Naive thymus-derived CD8-positive, alpha-beta T cell (primary cell): ENCODE data around the gene POU2AF1. TPM values are rescaled to one million over a fixed set of nuclear protein-coding genes. Genes with fewer than 3 reads are reported as not detected.
"Not testable (repeated sequence)": the region's sequence is repeated elsewhere in the genome, so short reads cannot be mapped to it uniquely, and the experiment has no call there.

Experiments
- ATAC-seq, 2 donors: fragments of 150-1000 bp; cut with Tn5 transposase in 1 of 2; sonication (Bioruptor Pico), chemical (Tn5 transposase) in 1 of 2; 1 replicate in 1 of 2; 2 replicates in 1 of 2; pipeline ENCODE4 v1.10.0; 2021; ENCODE audit warnings: mild to moderate bottlenecking in 2 of 2, moderate library complexity in 2 of 2
- POLR2A ChIA-PET: fragments of 350-600 bp; sonication (Branson Sonifier 250); formaldehyde crosslinking; loops from one replicate; lab custom pipeline; 2021; ENCODE audit warnings: antibody characterized with exemption; lab: Charles Lee
- DNase-seq, 10 donors: peaks; one replicate each; pipeline versions ENCODE4 v3.0.0 to v3.0.0-alpha.2; 2020 to 2022
- H3K27ac Mint-ChIP-seq, 10 donors: one replicate each; pipeline ENCODE4 v1.8.0; 2020 to 2022; ENCODE audit warnings: mild to moderate bottlenecking in 10 of 10, mixed read lengths in 10 of 10, moderate library complexity in 4 of 10, inconsistent platforms in 1 of 10
- H3K27me3 Mint-ChIP-seq, 5 donors: one replicate each; pipeline ENCODE4 v1.8.0; 2021 to 2022; ENCODE audit warnings: mixed read lengths in 5 of 5
- H3K36me3 Mint-ChIP-seq, 3 donors: one replicate each; pipeline ENCODE4 v1.8.0; 2020 to 2022; ENCODE audit warnings: mixed read lengths in 3 of 3, mild to moderate bottlenecking in 2 of 3, inconsistent platforms in 1 of 3
- H3K4me1 Mint-ChIP-seq, 4 donors: one replicate each; pipeline ENCODE4 v1.8.0; 2021 to 2022; ENCODE audit warnings: mixed read lengths in 4 of 4
- H3K4me3 Mint-ChIP-seq, 10 donors: one replicate each; pipeline ENCODE4 v1.8.0; 2020 to 2022; ENCODE audit warnings: mild to moderate bottlenecking in 10 of 10, mixed read lengths in 10 of 10, moderate library complexity in 6 of 10, inconsistent platforms in 1 of 10
- H3K9me3 Mint-ChIP-seq, 9 donors: one replicate each; pipeline ENCODE4 v1.8.0; 2020 to 2022; ENCODE audit warnings: mixed read lengths in 9 of 9, mild to moderate bottlenecking in 3 of 9, inconsistent platforms in 1 of 9, moderate library complexity in 1 of 9
- polyA plus RNA-seq, 3 donors: library from polyadenylated mRNA; unstranded; fragments of 300-500 nt; fragmentation: Illumina TruSeq; gene quantifications; one replicate each; pipeline ENCODE4 v1.2.3, GENCODE V29; 2021
- total RNA-seq, 8 experiments: library from RNA in 2 of 8; stranded (reverse) in 2 of 8; gene quantifications; one replicate each; pipeline ENCODE4 v1.2.3 and lab custom pipeline; 2021 to 2026

Gene POU2AF1
- total and polyA plus RNA-seq, 5 experiments from 2014 or later = 0.12 to 7.2 (median 0.41) TPM

DNA sequence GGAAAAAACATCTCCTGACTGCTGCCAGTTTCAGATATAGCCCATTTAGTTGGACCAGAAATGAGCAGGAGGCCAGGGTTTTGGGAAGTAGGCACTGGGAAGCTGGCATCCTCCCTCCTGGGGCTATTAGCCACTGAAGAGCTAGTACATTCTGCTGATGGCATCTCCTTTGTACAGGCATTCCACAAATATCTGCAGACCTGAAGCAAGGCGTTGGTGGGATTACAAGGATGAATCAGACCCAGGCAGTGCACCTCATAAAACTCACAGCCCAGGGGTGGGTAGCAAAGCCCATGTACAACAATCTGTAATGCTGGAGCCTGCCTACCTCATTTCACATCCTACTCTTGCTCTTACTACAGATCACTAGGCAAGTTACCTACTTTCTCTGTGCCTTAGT, 27.5 kb upstream of the POU2AF1 start:
- ATAC-seq = no peak
- Mint-ChIP-seq H3K4me1 (peaks cover 0 to 15% (median 3%) of the 10 kb centered on the region in 4 donors), H3K4me3 (no peak overlapping the region), H3K36me3 (peaks cover 0 to 6% (median 0%) of the 10 kb centered on the region in 3 donors), H3K27ac (no peak overlapping the region), H3K9me3 (peaks cover 0 to 21% (median 2%) of the 10 kb centered on the region in 9 donors), H3K27me3 (no peaks in the 10 kb centered on the region)
- DNase-seq = no peak
- POLR2A ChIA-PET = no interaction called here

DNA sequence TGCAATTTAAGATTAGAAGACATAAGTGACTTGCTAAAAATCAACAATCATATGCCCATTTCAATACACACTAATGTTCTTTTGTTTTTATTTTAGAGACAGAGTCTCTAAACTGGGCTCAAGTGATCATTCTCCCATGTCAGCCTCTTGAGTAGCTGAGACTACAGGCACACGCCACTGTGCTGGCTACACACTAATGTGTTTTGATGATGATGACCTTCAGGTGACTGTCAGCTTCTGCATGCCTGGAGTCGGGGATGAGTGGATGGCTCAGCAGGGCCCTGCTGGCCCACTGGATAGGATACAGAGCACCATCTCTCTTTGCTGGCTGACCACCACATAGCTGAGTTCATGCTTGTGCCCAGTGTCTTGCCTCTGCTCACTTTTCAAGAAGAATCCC, 27.0 kb upstream of the POU2AF1 start:
- Mint-ChIP-seq H3K9me3 (peaks cover 0 to 21% (median 2%) of the 10 kb centered on the region in 9 donors), H3K4me1 (peaks cover 0 to 15% (median 3%) of the 10 kb centered on the region in 4 donors), H3K27ac (no peak overlapping the region), H3K4me3 (no peak overlapping the region), H3K27me3 (no peaks in the 10 kb centered on the region), H3K36me3 (peaks cover 0 to 6% (median 0%) of the 10 kb centered on the region in 3 donors)
- ATAC-seq (no peak), DNase-seq (no peak)
- POLR2A ChIA-PET = no interaction called here

DNA sequence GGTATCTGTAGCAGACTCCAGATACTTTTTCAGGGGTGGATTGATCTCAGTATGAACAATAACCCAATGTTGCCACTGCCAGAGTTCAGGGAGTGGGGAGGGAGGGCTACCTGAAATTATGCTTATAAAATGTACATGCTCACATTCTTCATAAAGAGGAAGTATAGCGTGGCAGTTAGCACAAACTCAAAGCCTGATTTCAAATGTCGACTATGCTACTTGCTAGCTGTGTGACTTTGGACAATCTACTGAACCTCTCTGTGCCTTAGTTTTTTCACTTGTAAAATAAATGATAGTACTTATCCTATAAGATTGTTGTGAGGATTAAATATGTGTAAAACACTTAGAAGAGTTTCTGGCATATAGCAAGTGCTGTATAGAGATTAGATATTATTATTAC, 26.5 kb upstream of the POU2AF1 start:
- Mint-ChIP-seq H3K36me3 (peaks cover 0 to 6% (median 0%) of the 10 kb centered on the region in 3 donors), H3K4me1 (peaks cover 0 to 17% (median 2%) of the 10 kb centered on the region in 4 donors), H3K9me3 (peaks cover 0 to 21% (median 2%) of the 10 kb centered on the region in 9 donors), H3K4me3 (no peak overlapping the region), H3K27me3 (no peaks in the 10 kb centered on the region), H3K27ac (peak overlapping the region in 1 of 10 donors; percentile 38)
- no peak for DNase-seq
- no peak for ATAC-seq
- POLR2A ChIA-PET = no interaction called here

DNA sequence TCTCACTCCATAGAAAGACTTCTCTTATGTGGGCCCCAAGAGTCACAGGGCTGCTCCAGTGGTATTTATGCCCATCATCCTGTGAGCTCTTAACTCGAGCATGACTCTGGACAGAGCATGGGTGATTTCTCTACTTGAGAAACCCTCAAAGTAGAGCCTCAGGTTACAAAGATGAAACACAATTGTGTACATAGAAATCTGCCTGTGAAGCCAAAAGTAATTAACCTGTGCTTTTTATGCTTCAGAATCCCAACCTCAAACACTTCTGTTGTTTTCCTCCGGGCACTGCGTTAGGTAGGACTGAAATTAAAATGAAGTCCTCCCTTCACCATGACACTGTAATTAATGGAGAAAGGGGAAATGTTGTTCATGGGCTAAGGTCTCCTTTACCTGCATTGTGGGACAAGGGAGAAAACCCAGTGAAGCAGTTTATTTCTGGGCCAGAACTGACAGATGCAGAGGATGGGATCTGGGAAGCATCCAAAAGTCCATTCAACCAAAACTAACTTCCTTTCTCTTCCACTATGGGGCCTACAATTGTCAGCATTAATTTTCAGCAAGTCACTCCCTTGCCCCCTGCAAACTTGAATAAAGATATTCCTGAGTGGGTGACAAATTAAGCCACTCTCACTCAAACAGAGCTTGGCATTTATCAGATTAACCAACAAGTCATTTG, 24.1 kb upstream of the POU2AF1 start:
- Mint-ChIP-seq H3K27me3 (no peaks in the 10 kb centered on the region), H3K36me3 (peaks cover 0 to 6% (median 0%) of the 10 kb centered on the region in 3 donors), H3K27ac (no peak overlapping the region), H3K4me3 (no peak overlapping the region), H3K4me1 (peaks cover 6 to 25% (median 9%) of the 10 kb centered on the region in 4 donors), H3K9me3 (peaks cover 0 to 21% (median 2%) of the 10 kb centered on the region in 9 donors)
- ATAC-seq = no peak
- POLR2A ChIA-PET = no interaction called here
- no peak for DNase-seq

DNA sequence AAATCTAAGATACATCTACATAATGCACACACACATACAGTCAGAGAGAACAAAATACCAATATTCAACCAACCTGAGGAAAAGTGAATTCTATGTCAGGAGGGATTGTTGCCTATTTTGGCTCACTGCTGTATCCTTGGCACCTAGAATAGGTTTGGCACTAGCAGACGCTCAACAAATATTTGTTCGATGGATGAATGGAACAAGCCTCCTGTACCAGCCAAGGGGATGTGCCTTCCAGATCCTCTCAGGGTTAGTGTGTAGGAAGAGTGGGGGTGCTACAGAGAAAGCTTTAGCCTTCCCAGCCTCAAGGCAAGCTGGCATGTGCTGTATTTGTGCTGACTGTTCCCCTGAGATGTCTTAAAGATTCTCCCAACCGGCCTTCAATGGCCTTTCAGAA, 23.3 kb upstream of the POU2AF1 start:
- no peak overlapping the region for H3K4me3 Mint-ChIP-seq
- H3K9me3 Mint-ChIP-seq = peaks cover 0 to 21% (median 2%) of the 10 kb centered on the region in 9 donors
- ATAC-seq = no peak
- peak overlapping the region in 1 of 10 donors; percentile 20 for H3K27ac Mint-ChIP-seq
- H3K4me1 Mint-ChIP-seq = peaks cover 6 to 32% (median 9%) of the 10 kb centered on the region in 4 donors
- no peaks in the 10 kb centered on the region for H3K27me3 Mint-ChIP-seq
- DNase-seq = no peak
- peaks cover 0 to 6% (median 0%) of the 10 kb centered on the region in 3 donors for H3K36me3 Mint-ChIP-seq
- POLR2A ChIA-PET = no interaction called here

DNA sequence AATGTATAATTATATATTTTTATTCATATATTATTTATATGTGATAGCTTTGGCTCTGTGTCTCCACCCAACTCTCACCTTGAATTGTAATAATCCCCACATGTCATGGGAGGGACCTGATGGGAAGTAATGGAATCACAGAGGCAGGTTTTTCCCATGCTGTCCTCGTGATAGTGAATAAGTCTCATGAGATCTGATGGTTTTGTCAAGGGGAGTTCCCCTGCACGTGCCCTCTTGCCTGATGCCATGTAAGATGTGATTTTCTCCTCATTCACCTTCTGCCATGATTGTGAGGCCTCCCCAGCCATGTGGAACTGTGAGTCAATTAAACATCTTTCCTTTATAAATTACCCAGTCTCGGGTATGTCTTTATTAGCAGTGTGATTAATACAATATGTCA, 22.9 kb upstream of the POU2AF1 start:
- POLR2A ChIA-PET, ATAC-seq, H3K27ac Mint-ChIP-seq, DNase-seq, H3K27me3 Mint-ChIP-seq, H3K36me3 Mint-ChIP-seq, H3K4me3 Mint-ChIP-seq: not testable (repeated sequence)
- Mint-ChIP-seq H3K4me1 (peaks cover 6 to 35% (median 9%) of the 10 kb centered on the region in 4 donors), H3K9me3 (peaks cover 0 to 21% (median 2%) of the 10 kb centered on the region in 9 donors)

DNA sequence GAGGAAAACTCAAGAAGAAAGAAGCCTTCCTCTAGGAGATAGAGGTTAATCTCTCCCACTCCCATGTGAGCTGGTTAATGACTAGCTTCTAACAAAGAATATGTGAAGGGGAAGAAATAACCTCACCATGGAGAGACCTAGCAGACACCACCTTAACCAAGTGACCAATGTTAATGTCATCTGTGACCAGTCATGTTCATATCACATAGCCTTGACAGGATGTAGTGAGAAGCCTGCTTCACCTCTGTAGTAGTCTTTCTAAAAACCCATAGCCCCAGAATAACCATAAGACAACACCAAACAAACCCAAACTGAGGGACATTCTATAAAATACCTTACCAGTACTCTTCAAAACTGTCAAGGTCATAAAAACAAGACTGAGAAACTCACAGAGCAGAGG, 21.5 kb upstream of the POU2AF1 start:
- H3K9me3 Mint-ChIP-seq = peaks cover 0 to 21% (median 2%) of the 10 kb centered on the region in 9 donors
- H3K27me3 Mint-ChIP-seq = no peaks in the 10 kb centered on the region
- POLR2A ChIA-PET = no interaction called here
- ATAC-seq = no peak
- peak overlapping the region in 2 of 10 donors; percentile 48 to 50 for H3K27ac Mint-ChIP-seq
- DNase-seq = no peak
- peaks cover 6 to 35% (median 9%) of the 10 kb centered on the region in 4 donors for H3K4me1 Mint-ChIP-seq
- peak overlapping the region in 1 of 10 donors; percentile 6 for H3K4me3 Mint-ChIP-seq
- peaks cover 0 to 6% (median 0%) of the 10 kb centered on the region in 3 donors for H3K36me3 Mint-ChIP-seq

DNA sequence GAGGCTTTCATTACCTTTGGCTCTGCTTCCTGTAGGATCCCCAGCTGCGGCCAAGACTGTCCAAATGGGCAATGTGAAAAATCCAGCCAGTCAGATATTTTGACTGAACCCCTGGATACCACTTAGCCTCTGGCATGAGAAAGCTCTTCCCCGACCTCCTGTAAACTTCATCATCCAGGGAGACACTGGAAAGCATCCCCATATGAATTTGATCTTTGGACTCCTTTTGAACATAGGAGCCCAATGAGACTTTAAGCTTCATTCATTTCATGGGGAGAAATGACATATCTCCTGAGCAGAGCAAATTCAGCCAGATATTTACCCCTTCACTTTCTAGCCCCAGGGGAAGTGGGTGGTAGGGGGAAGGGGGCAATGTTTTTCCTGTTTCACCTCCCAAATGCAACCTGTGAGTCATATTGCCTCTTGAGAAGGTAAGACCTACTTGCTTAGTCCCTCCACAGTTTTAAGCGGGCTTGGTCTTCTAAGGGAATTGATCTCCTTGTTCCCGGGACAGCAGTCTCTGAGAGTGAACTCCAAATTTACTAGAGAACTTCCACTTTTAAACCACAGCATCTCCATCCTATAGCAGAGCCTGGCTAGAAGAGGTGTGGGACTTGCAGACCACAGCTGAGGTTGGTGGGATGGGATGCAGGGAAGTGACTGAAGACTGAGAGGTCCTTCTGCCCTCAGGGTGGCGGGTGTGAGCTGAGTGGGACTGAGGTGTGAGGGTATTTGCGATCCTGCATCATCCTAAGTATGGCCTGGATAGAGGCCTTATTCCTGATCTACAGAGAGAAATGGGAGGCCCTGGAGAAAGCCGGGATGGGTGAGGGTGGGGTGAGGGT, 20.3 kb upstream of the POU2AF1 start:
- ATAC-seq = no peak

DNA sequence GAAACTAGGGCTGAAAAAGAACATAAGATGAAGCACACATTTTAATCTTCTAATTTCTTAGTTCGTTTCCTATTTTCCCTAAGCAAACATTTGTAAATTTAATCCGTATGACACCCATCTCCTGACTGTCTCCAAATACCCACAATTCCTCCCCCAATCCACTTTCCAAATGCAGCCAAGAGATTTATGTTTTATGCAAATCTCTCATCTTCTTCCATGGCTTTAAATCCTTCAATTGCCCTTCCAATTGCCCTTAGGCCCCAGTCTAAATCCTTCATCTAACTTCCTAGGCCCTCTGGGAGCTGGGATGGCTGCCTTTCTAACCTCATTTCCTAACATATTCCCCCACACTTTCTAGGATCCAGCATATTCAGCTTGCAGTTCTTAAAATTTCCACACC, 18.0 kb upstream of the POU2AF1 start:
- no peaks in the 10 kb centered on the region for H3K9me3 Mint-ChIP-seq
- DNase-seq (no peak), ATAC-seq (no peak)
- POLR2A ChIA-PET = no interaction called here
- H3K4me1 Mint-ChIP-seq = peaks cover 8 to 51% (median 10%) of the 10 kb centered on the region in 4 donors
- H3K4me3 Mint-ChIP-seq = no peak overlapping the region
- H3K27me3 Mint-ChIP-seq = no peaks in the 10 kb centered on the region
- no peaks in the 10 kb centered on the region for H3K36me3 Mint-ChIP-seq
- H3K27ac Mint-ChIP-seq = no peak overlapping the region

More for the DNA sequence above, 20.3 kb upstream of the POU2AF1 start:
- no peak for DNase-seq
- POLR2A ChIA-PET = no interaction called here
- H3K9me3 Mint-ChIP-seq = peaks cover 0 to 16% (median 2%) of the 10 kb centered on the region in 9 donors
- peak overlapping the region in 6 of 10 donors; percentile 10 to 79 (median 57) for H3K27ac Mint-ChIP-seq
- H3K36me3 Mint-ChIP-seq = peaks cover 0 to 6% (median 0%) of the 10 kb centered on the region in 3 donors
- peaks cover 6 to 38% (median 9%) of the 10 kb centered on the region in 4 donors for H3K4me1 Mint-ChIP-seq
- H3K27me3 Mint-ChIP-seq = no peaks in the 10 kb centered on the region
- H3K4me3 Mint-ChIP-seq = peak overlapping the region in 2 of 10 donors; percentile 20 to 43

DNA sequence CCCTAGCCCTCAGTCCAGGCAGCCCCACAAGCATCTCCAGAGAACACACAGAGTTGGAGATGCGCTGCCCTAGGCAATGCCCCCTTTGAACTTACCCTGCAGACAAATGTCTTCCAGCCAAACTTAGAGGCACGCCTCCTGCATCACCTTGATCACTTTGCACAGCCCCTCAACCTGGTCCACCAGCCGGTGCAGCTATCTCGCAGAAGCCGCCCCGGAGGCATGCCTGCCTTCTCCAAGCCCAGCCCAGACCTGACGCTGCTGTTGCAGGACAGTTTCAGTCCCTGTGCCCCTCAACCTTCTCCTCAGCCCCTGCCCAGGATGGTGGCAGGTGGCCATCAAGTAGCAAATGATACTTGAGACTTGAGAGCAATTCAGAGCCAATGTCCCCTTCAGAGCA, 16.7 kb upstream of the POU2AF1 start:
- DNase-seq (no peak), ATAC-seq (no peak)
- H3K4me1 Mint-ChIP-seq = peaks cover 8 to 51% (median 10%) of the 10 kb centered on the region in 4 donors
- no peak overlapping the region for H3K4me3 Mint-ChIP-seq
- peak overlapping the region in 1 of 10 donors; percentile 13 for H3K27ac Mint-ChIP-seq
- H3K36me3 Mint-ChIP-seq = no peaks in the 10 kb centered on the region
- POLR2A ChIA-PET = no interaction called here
- H3K9me3 Mint-ChIP-seq = no peaks in the 10 kb centered on the region
- no peaks in the 10 kb centered on the region for H3K27me3 Mint-ChIP-seq

DNA sequence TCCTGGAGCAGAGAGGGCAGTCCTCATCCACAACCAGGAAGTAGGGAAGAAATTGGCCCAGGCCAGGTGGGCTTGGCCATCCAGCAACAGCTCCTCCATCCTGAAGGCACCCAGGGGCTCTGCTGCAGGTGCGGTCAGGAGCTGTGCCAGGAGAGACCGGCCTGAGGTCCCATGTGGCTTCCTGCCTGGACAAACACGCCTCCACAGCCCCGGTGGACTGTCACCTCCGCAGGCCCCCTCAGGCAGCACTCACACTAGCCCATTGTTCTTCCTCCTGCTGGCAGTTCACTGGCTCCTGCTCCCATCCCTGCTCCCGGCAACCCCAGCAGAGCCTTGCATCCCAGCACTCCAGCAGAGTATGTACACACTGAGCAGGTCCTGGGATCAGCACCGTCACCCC, 16.0 kb upstream of the POU2AF1 start:
- no peaks in the 10 kb centered on the region for H3K27me3 Mint-ChIP-seq
- no peak for DNase-seq
- POLR2A ChIA-PET = no interaction called here

DNA sequence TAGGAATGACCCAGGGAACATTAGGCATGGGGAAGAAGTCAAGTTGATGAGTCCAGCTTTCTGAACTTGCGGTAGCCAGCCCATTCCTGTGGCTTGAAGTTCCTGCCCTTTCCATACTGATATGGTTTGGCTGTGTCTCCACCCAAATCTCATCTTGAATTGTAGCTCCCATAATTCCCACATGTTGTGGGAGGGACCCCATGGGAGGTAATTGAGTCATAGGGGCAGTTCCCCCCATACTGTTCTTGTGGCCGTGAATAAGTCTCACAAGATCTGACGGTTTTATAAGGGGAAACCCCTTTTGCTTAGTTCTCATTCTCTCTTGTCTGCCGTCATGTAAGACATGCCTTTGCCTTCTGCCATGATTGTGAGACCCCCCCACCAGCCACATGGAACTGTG, 15.1 kb upstream of the POU2AF1 start:
- H3K4me3 Mint-ChIP-seq, ATAC-seq, DNase-seq, H3K27me3 Mint-ChIP-seq, POLR2A ChIA-PET, H3K36me3 Mint-ChIP-seq, H3K9me3 Mint-ChIP-seq: not testable (repeated sequence)
- Mint-ChIP-seq H3K4me1 (peaks cover 1 to 37% (median 3%) of the 10 kb centered on the region in 4 donors), H3K27ac (peak overlapping the region in 1 of 10 donors; percentile 50)

More for the DNA sequence above, 16.0 kb upstream of the POU2AF1 start:
- ATAC-seq = no peak
- no peak overlapping the region for H3K27ac Mint-ChIP-seq
- no peaks in the 10 kb centered on the region for H3K9me3 Mint-ChIP-seq
- no peak overlapping the region for H3K4me3 Mint-ChIP-seq
- H3K36me3 Mint-ChIP-seq = no peaks in the 10 kb centered on the region
- peaks cover 8 to 45% (median 10%) of the 10 kb centered on the region in 4 donors for H3K4me1 Mint-ChIP-seq

DNA sequence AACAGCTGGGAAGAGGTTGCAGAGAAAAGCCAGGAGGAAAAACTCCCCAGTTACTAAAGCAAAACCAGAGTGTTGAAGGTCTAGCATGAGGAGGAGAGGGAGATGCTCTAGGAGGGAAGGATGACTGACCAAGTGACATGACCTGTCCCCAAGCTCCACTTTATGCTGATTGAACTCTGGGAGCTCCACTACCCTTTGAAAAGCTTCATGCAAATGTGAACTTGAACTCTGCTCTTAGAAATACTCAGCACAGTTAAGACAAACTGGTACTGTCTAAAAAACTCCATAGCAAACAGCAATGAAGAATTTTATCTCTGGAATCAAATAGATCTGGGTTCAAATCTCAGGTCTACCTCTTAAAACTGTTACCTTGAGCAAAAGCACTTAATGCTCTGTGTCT, 14.5 kb upstream of the POU2AF1 start:
- Mint-ChIP-seq H3K27me3 (peaks cover 0 to 2% (median 0%) of the 10 kb centered on the region in 5 donors), H3K27ac (peak overlapping the region in 2 of 10 donors; percentile 50 to 56), H3K4me1 (peaks cover 0 to 37% (median 6%) of the 10 kb centered on the region in 4 donors), H3K4me3 (no peak overlapping the region), H3K9me3 (no peaks in the 10 kb centered on the region), H3K36me3 (no peaks in the 10 kb centered on the region)
- POLR2A ChIA-PET = no interaction called here
- DNase-seq (no peak), ATAC-seq (no peak)
